H9 (cell line): ENCODE results near the gene STK32C. TPM values are rescaled to one million over a fixed set of nuclear protein-coding genes. Genes with fewer than 3 reads are reported as not detected.

Source experiments
- DNase-seq: peaks from one replicate; pipeline ENCODE4 v3.0.0-alpha.2; 2017
- H2AFZ ChIP-seq: one replicate; pipeline ENCODE4 v1.6.1; 2013; ENCODE audit warnings: mild to moderate bottlenecking, low read length, control low read depth, moderate library complexity
- H2AK5ac ChIP-seq: 2 replicates; pipeline ENCODE4 v1.6.1; 2013; ENCODE audit warnings: low read length, control low read depth, mixed read lengths; ENCODE audit not compliant: insufficient read length
- H2BK120ac ChIP-seq: one replicate; pipeline ENCODE4 v1.6.1; 2013; ENCODE audit warnings: low read depth, mild to moderate bottlenecking, low read length, control low read depth, inconsistent platforms; ENCODE audit not compliant: poor library complexity, severe bottlenecking
- H2BK12ac ChIP-seq: 2 replicates; pipeline ENCODE4 v1.6.1; 2013; ENCODE audit warnings: low read length, control low read depth, mixed read lengths, low read depth; ENCODE audit not compliant: insufficient read length
- H2BK15ac ChIP-seq: 2 replicates; pipeline ENCODE4 v1.6.1; 2013; ENCODE audit warnings: low read depth, low read length, control low read depth
- H2BK20ac ChIP-seq: one replicate; pipeline ENCODE4 v1.6.1; 2013; ENCODE audit warnings: low read depth, mild to moderate bottlenecking, low read length, control low read depth, inconsistent platforms; ENCODE audit not compliant: poor library complexity, severe bottlenecking
- H2BK5ac ChIP-seq: 2 replicates; pipeline ENCODE4 v1.6.1; 2013; ENCODE audit warnings: low read length, control low read depth, mixed read lengths; ENCODE audit not compliant: insufficient read length
- H3K14ac ChIP-seq: 2 replicates; pipeline ENCODE4 v1.6.1; 2013; ENCODE audit warnings: low read length, control low read depth; ENCODE audit not compliant: insufficient read depth
- H3K18ac ChIP-seq: 2 replicates; pipeline ENCODE4 v1.6.1; 2013; ENCODE audit warnings: low read depth, mild to moderate bottlenecking, mixed read lengths, low read length, control low read depth; ENCODE audit not compliant: insufficient read length
- H3K23ac ChIP-seq: 2 replicates; pipeline ENCODE4 v1.6.1; 2013; ENCODE audit warnings: low read length, control low read depth, mixed read lengths, low read depth; ENCODE audit not compliant: insufficient read length
- H3K23me2 ChIP-seq: 2 replicates; pipeline ENCODE4 v1.6.1; 2013; ENCODE audit warnings: low read depth, mild to moderate bottlenecking, mixed read lengths, low read length, control low read depth; ENCODE audit not compliant: insufficient read length, poor library complexity, severe bottlenecking
- H3K27ac ChIP-seq: 2 replicates; pipeline ENCODE4 v1.5.1; 2013; ENCODE audit warnings: low read length, control low read depth, mixed read lengths, low read depth; ENCODE audit not compliant: insufficient read length
- H3K27me3 ChIP-seq: 2 replicates; pipeline ENCODE4 v1.6.1; 2013; ENCODE audit warnings: low read length, control low read depth, inconsistent platforms; ENCODE audit not compliant: insufficient read depth
- H3K4ac ChIP-seq: 2 replicates; pipeline ENCODE4 v1.6.1; 2013; ENCODE audit warnings: low read depth, mild to moderate bottlenecking, control low read depth, inconsistent platforms, low read length, moderate library complexity
- H3K4me1 ChIP-seq: 2 replicates; pipeline ENCODE4 v1.6.1; 2013; ENCODE audit warnings: low read length, control low read depth, inconsistent platforms; ENCODE audit not compliant: insufficient read depth
- H3K4me2 ChIP-seq: 2 replicates; pipeline ENCODE4 v1.6.1; 2013; ENCODE audit warnings: low read length, control low read depth, mixed read lengths; ENCODE audit not compliant: insufficient read length, insufficient read depth
- H3K56ac ChIP-seq: 2 replicates; pipeline ENCODE4 v1.6.1; 2013; ENCODE audit warnings: low read depth, mild to moderate bottlenecking, mixed read lengths, low read length, control low read depth; ENCODE audit not compliant: insufficient read length
- H3K79me1 ChIP-seq: 2 replicates; pipeline ENCODE4 v1.6.1; 2013; ENCODE audit warnings: low read depth, mild to moderate bottlenecking, moderate library complexity, low read length, control low read depth, inconsistent platforms; ENCODE audit not compliant: insufficient read depth, poor library complexity, severe bottlenecking
- H3K79me2 ChIP-seq: 2 replicates; pipeline ENCODE4 v1.6.1; 2013; ENCODE audit warnings: low read length, control low read depth, inconsistent platforms; ENCODE audit not compliant: insufficient read depth
- H3K9ac ChIP-seq: 2 replicates; pipeline ENCODE4 v1.6.1; 2013; ENCODE audit warnings: low read length, control low read depth, mixed read lengths; ENCODE audit not compliant: insufficient read length; ENCODE audit errors: extremely low read depth
- H3K9me3 ChIP-seq: one replicate; pipeline ENCODE4 v1.6.1; 2013; ENCODE audit warnings: low read depth, low read length, inconsistent platforms; ENCODE audit not compliant: control insufficient read depth
- H3T11ph ChIP-seq: one replicate; pipeline ENCODE4 v1.6.1; 2013; ENCODE audit warnings: mild to moderate bottlenecking, low read length, control low read depth, inconsistent platforms
- H4K20me1 ChIP-seq: one replicate; pipeline ENCODE4 v1.6.1; 2013; ENCODE audit not compliant: control insufficient read depth, insufficient read length, insufficient read depth
- H4K5ac ChIP-seq: 2 replicates; pipeline ENCODE4 v1.6.1; 2013; ENCODE audit warnings: low read depth, mild to moderate bottlenecking, mixed read lengths, low read length, control low read depth; ENCODE audit not compliant: insufficient read length
- H4K8ac ChIP-seq: replicated peaks from 2 replicates; pipeline ENCODE4 v1.6.1; 2013; ENCODE audit warnings: low read length, control low read depth, mixed read lengths, low read depth; ENCODE audit not compliant: insufficient read length
- H4K91ac ChIP-seq: 2 replicates; pipeline ENCODE4 v1.6.1; 2013; ENCODE audit warnings: low read depth, mild to moderate bottlenecking, moderate library complexity, mixed read lengths, low read length, control low read depth; ENCODE audit not compliant: insufficient read length
- H3K27ac Mint-ChIP-seq, 3 experiments: 2 replicates in 2 of 3; 3 replicates in 1 of 3; pipeline ENCODE4 v1.8.0; 2020 to 2021; ENCODE audit warnings: mixed read lengths in 3 of 3, mild to moderate bottlenecking in 1 of 3, moderate library complexity in 1 of 3
- H3K27me3 Mint-ChIP-seq: 2 replicates; pipeline ENCODE4 v1.8.0; 2021; ENCODE audit warnings: low read depth, mild to moderate bottlenecking, moderate library complexity, mixed read lengths
- H3K36me3 Mint-ChIP-seq, 3 experiments: 2 replicates in 2 of 3; 3 replicates in 1 of 3; pipeline ENCODE4 v1.8.0; 2020 to 2021; ENCODE audit warnings: low read depth in 3 of 3, mixed read lengths in 3 of 3; ENCODE audit not compliant: insufficient read depth in 1 of 3
- H3K4me1 Mint-ChIP-seq, 2 experiments: 2 replicates each; pipeline ENCODE4 v1.8.0; 2020; ENCODE audit warnings: mixed read lengths in 2 of 2
- H3K4me3 Mint-ChIP-seq, 2 experiments: 2 replicates in 1 of 2; 3 replicates in 1 of 2; pipeline ENCODE4 v1.8.0; 2020 to 2021; ENCODE audit warnings: mild to moderate bottlenecking in 2 of 2, mixed read lengths in 2 of 2, moderate library complexity in 1 of 2
- H3K9me3 Mint-ChIP-seq, 2 experiments: 2 replicates in 1 of 2; 3 replicates in 1 of 2; pipeline ENCODE4 v1.8.0; 2020; ENCODE audit warnings: mild to moderate bottlenecking in 2 of 2, mixed read lengths in 2 of 2, moderate library complexity in 1 of 2
- CTCF ChIP-seq: fragments of 200-600 bp; sonication (generic); conservative IDR thresholded peaks from 3 replicates; pipeline ENCODE4 v1.8.0; 2021; ENCODE audit warnings: antibody characterized with exemption, mild to moderate bottlenecking
- WGBS: extraction: QIAGEN DNeasy Blood & Tissue Kit; methylation state at CpG from one replicate; pipeline ENCODE4 v1.1.7; 2013; ENCODE audit warnings: missing lambda C conversion rate, low lambda C conversion rate, mixed read lengths; ENCODE audit not compliant: insufficient read length; ENCODE audit errors: extremely low coverage; 5-methylcytosine and 5-hydroxymethylcytosine counted together
- total RNA-seq: library from RNA; stranded (reverse); gene quantifications from 2 replicates; pipeline ENCODE4 v1.2.1, GENCODE V29; 2021

The STK32C gene
- total RNA-seq, 1 experiment from 2014 or later = 11.3 TPM

GRCh38 chr10:132274986-132275385 is 32.8 kb downstream of the STK32C start:
- DNase-seq = no peak
- WGBS = no CpG with 5 or more reads among the region's 9 CpGs
- Histone ChIP-seq H4K8ac (no peak overlapping the region), H3K4ac (no peak overlapping the region), H3K27me3 (no peaks in the 10 kb centered on the region), H3K79me2 (no peaks in the 10 kb centered on the region), H3K56ac (no peak overlapping the region), H2BK20ac (no peak overlapping the region), H3K14ac (no peak overlapping the region; the same call in 1 of the 2 replicates), H3K4me2 (no peak overlapping the region), H4K91ac (no peak overlapping the region), H2BK5ac (no peak overlapping the region), H2AK5ac (no peak overlapping the region), H2AFZ (no peak overlapping the region), H4K5ac (no peak overlapping the region), H2BK15ac (no peak overlapping the region), H3K23ac (no peak overlapping the region), H3K9ac (no peak overlapping the region), H2BK12ac (no peak overlapping the region), H2BK120ac (no peak overlapping the region), H3K23me2 (no peaks in the 10 kb centered on the region), H3K4me1 (no peaks in the 10 kb centered on the region), H3K27ac (no peak overlapping the region), H3T11ph (no peak overlapping the region), H3K18ac (no peak overlapping the region), H4K20me1 (no peaks in the 10 kb centered on the region), H3K9me3 (no peaks in the 10 kb centered on the region), H3K79me1 (no peaks in the 10 kb centered on the region)
- Mint-ChIP-seq H3K36me3 (no peaks in the 10 kb centered on the region), H3K4me1 (peaks cover 0 to 5% of the 10 kb centered on the region in 2 experiments; a peak in 1 of 4 replicates), H3K4me3 (no peak overlapping the region), H3K27ac (no peak overlapping the region), H3K27me3 (no peaks in the 10 kb centered on the region; the same call in 1 of the 2 replicates), H3K9me3 (no peaks in the 10 kb centered on the region)
- no peak for TF ChIP-seq CTCF
